HCT116 (cell line): ENCODE measurements around the gene EIF5AL1. TPM values are rescaled to one million over a fixed set of nuclear protein-coding genes. Genes with fewer than 3 reads are reported as not detected.

Source experiments
- ATAC-seq: fragments of 200-7000 bp; cut with Tn5 transposase; 2 replicates; pipeline ENCODE4 v1.9.1; 2020; ENCODE audit warnings: mild to moderate bottlenecking, moderate library complexity
- BruUV-seq: library from RNA; stranded (reverse); fragments of 400-500 nt; replicated peaks from 2 replicates; lab custom pipeline; 2021; lab: Mats Ljungman, UMichigan
- CTCF ChIA-PET: fragments of 300-600 bp; sonication (Branson Sonifier 250); formaldehyde crosslinking; loops from one replicate; lab custom pipeline; 2021; ENCODE audit warnings: antibody characterized with exemption; lab: Charles Lee
- POLR2A ChIA-PET: fragments of 300-600, 350-600 bp; sonication (Branson Sonifier 250); formaldehyde crosslinking; loops from one replicate; lab custom pipeline; 2021; ENCODE audit warnings: antibody characterized with exemption; lab: Charles Lee
- RAD21 ChIA-PET, 2 experiments: fragments of 300-600 bp; sonication (Branson Sonifier 250); formaldehyde crosslinking; loops; one replicate each; lab custom pipeline; 2023; ENCODE audit warnings: low total read pairs in 2 of 2; ENCODE audit not compliant: uncharacterized antibody in 2 of 2, unreplicated experiment in 2 of 2, low non-redundant PET in 1 of 2; lab: Charles Lee
- DNase-seq: peaks from one replicate; pipeline ENCODE4 v3.0.0-alpha.2; 2010; ENCODE audit warnings: low read depth, low spot score
- H2AFZ ChIP-seq: fragments of 200-600 bp; shearing (Covaris generic), sonication (generic); 2 replicates; pipeline ENCODE4 v1.6.1; 2017; ENCODE audit warnings: low read depth, mixed run types, mixed read lengths, antibody characterized with exemption, low read length; ENCODE audit not compliant: poor library complexity, severe bottlenecking
- H3K27ac ChIP-seq: 2 replicates; pipeline ENCODE4 v1.5.1; 2012; ENCODE audit warnings: low read depth, low read length
- H3K27me3 ChIP-seq: fragments of 200-600 bp; sonication (generic); 2 replicates; pipeline ENCODE4 v1.6.1; 2016; ENCODE audit warnings: mixed run types, low read length, mixed read lengths; ENCODE audit not compliant: insufficient read depth
- H3K36me3 ChIP-seq, 2 experiments: fragments of 200-500 bp in 1 of 2; fragments of 200-600 bp in 1 of 2; sonication (Bioruptor generic) in 1 of 2; sonication (generic) in 1 of 2; 2 replicates each; pipeline versions ENCODE4 v1.5.1 to v1.6.1; 2014 to 2016; ENCODE audit warnings: low read length in 2 of 2, inconsistent platforms in 1 of 2, mixed read lengths in 1 of 2, mixed run types in 1 of 2; ENCODE audit not compliant: insufficient read depth in 2 of 2, control insufficient read depth in 1 of 2
- H3K4me1 ChIP-seq, 2 experiments: fragments of 200-600 bp in 1 of 2; sonication (generic) in 1 of 2; 2 replicates each; pipeline versions ENCODE4 v1.5.1 to v1.6.1; 2012 to 2017; ENCODE audit warnings: low read length in 2 of 2, inconsistent platforms in 1 of 2, mild to moderate bottlenecking in 1 of 2, mixed read lengths in 1 of 2, mixed run types in 1 of 2, moderate library complexity in 1 of 2; ENCODE audit not compliant: insufficient read depth in 2 of 2, control insufficient read depth in 1 of 2
- H3K4me2 ChIP-seq: fragments of 200-600 bp; sonication (generic); 2 replicates; pipeline ENCODE4 v1.6.1; 2017; ENCODE audit warnings: mixed run types, low read length, mixed read lengths
- H3K4me3 ChIP-seq, 2 experiments: fragments of 200-600 bp in 1 of 2; sonication (generic) in 1 of 2; replicated peaks in 1 of 2; 2 replicates each; pipeline ENCODE4 v1.5.1; 2011 to 2016; ENCODE audit warnings: low read length in 2 of 2, control low read depth in 1 of 2, low read depth in 1 of 2, mild to moderate bottlenecking in 1 of 2, mixed read lengths in 1 of 2, mixed run types in 1 of 2
- H3K79me2 ChIP-seq: fragments of 200-600 bp; sonication (generic); 2 replicates; pipeline ENCODE4 v1.6.1; 2017; ENCODE audit warnings: mild to moderate bottlenecking, mixed run types, low read length, moderate library complexity, mixed read lengths; ENCODE audit not compliant: insufficient read depth
- H3K9ac ChIP-seq: fragments of 200-600 bp; sonication (generic); 2 replicates; pipeline ENCODE4 v1.6.1; 2016; ENCODE audit warnings: low read length, mixed read lengths
- H3K9me2 ChIP-seq: fragments of 200-600 bp; sonication (generic), shearing (Covaris generic); 2 replicates; pipeline ENCODE4 v1.6.1; 2017; ENCODE audit warnings: mixed run types, mild to moderate bottlenecking, moderate library complexity; ENCODE audit not compliant: insufficient read depth
- H3K9me3 ChIP-seq, 2 experiments: fragments of 200-500 bp in 1 of 2; fragments of 200-600 bp in 1 of 2; sonication (Bioruptor generic) in 1 of 2; sonication (generic) in 1 of 2; 2 replicates each; pipeline ENCODE4 v1.6.1; 2014 to 2017; ENCODE audit warnings: low read length in 2 of 2, mixed read lengths in 2 of 2, inconsistent platforms in 1 of 2, low read depth in 1 of 2, mild to moderate bottlenecking in 1 of 2, mixed run types in 1 of 2, moderate library complexity in 1 of 2; ENCODE audit not compliant: control insufficient read depth in 1 of 2, insufficient read depth in 1 of 2
- H4K20me1 ChIP-seq: fragments of 200-600 bp; sonication (generic), shearing (Covaris generic); 2 replicates; pipeline ENCODE4 v1.6.1; 2017; ENCODE audit warnings: mixed run types, mild to moderate bottlenecking, moderate library complexity; ENCODE audit not compliant: insufficient read depth
- CBX3 ChIP-seq: IDR thresholded peaks from 2 replicates; pipeline ENCODE4 v1.6.1; 2012; ENCODE audit warnings: low read depth
- CEBPB ChIP-seq: IDR thresholded peaks from 2 replicates; pipeline ENCODE4 v1.6.1; 2012; ENCODE audit warnings: low read depth
- EGR1 ChIP-seq: IDR thresholded peaks from 2 replicates; pipeline ENCODE4 v1.6.1; 2012; ENCODE audit warnings: low read depth
- ELF1 ChIP-seq: IDR thresholded peaks from 2 replicates; pipeline ENCODE4 v1.6.1; 2012; ENCODE audit warnings: low read depth, borderline replicate concordance
- EZH2 ChIP-seq: fragments of 200-600 bp; sonication (generic); IDR thresholded peaks from 2 replicates; pipeline ENCODE4 v1.6.1; 2017; ENCODE audit warnings: antibody characterized with exemption, mixed run types
- EZH2phosphoT487 ChIP-seq: fragments of 200-600 bp; IDR thresholded peaks from 2 replicates; pipeline ENCODE4 v1.6.1; 2018; ENCODE audit warnings: antibody characterized with exemption, borderline replicate concordance
- FOSL1 ChIP-seq: IDR thresholded peaks from 2 replicates; pipeline ENCODE4 v1.6.1; 2012; ENCODE audit warnings: low read depth
- JUND ChIP-seq: IDR thresholded peaks from 2 replicates; pipeline ENCODE4 v1.6.1; 2012
- POLR2A ChIP-seq: IDR thresholded peaks from 2 replicates; pipeline ENCODE4 v1.7.0; 2011; ENCODE audit warnings: borderline replicate concordance; ENCODE audit not compliant: insufficient read depth, insufficient read length; ENCODE audit errors: extremely low read depth
- SIN3A ChIP-seq: IDR thresholded peaks from 2 replicates; pipeline ENCODE4 v1.6.1; 2012; ENCODE audit warnings: low read depth
- SP1 ChIP-seq: IDR thresholded peaks from 2 replicates; pipeline ENCODE4 v1.6.1; 2012; ENCODE audit warnings: low read depth
- TCF7L2 ChIP-seq: IDR thresholded peaks from 2 replicates; pipeline ENCODE4 v1.7.0; 2011; ENCODE audit warnings: borderline replicate concordance, inconsistent platforms; ENCODE audit not compliant: insufficient read depth, insufficient read length; ENCODE audit errors: extremely low read depth
- ZNF274 ChIP-seq: fragments of 200-500 bp; sonication (Bioruptor generic); IDR thresholded peaks from 2 replicates; pipeline ENCODE4 v1.6.1; 2014; ENCODE audit warnings: mild to moderate bottlenecking, low read depth, low read length, inconsistent platforms
- intact Hi-C: fragments of 100-400 bp; cut with micrococcal nuclease; formaldehyde crosslinking; loops from 2 replicates; pipeline ENCODE4 v1.10.0; 2022
- total RNA-seq: library from RNA; stranded (reverse); gene quantifications from one replicate; pipeline ENCODE4 v1.2.1, GENCODE V29; 2021; ENCODE audit not compliant: unreplicated experiment
- TF ChIP-seq, protein P1 (sequence below), 3 experiments: fragments of 200-600 bp in 1 of 3; sonication (generic) in 1 of 3; IDR thresholded peaks in 2 of 3; conservative IDR thresholded peaks in 1 of 3; 2 replicates each; pipeline ENCODE4 v1.5.1; 2012 to 2017; ENCODE audit warnings: low read depth in 2 of 3, low read length in 2 of 3, antibody characterized with exemption in 1 of 3, borderline replicate concordance in 1 of 3, control low read depth in 1 of 3, mild to moderate bottlenecking in 1 of 3, mixed read lengths in 1 of 3, mixed run types in 1 of 3, moderate library complexity in 1 of 3; ENCODE audit not compliant: insufficient read depth in 1 of 3
- TF ChIP-seq, protein P2 (sequence below): IDR thresholded peaks from 2 replicates; pipeline ENCODE4 v1.6.1; 2012
- TF ChIP-seq, protein P3 (sequence below): IDR thresholded peaks from 2 replicates; pipeline ENCODE4 v1.6.1; 2011; ENCODE audit warnings: mild to moderate bottlenecking, low read length, moderate library complexity; ENCODE audit not compliant: insufficient replicate concordance; ENCODE audit errors: extremely low read depth
- TF ChIP-seq, protein P4 (sequence below): IDR thresholded peaks from 2 replicates; pipeline ENCODE4 v1.6.1; 2012; ENCODE audit warnings: low read depth
- TF ChIP-seq, protein P5 (sequence below): IDR thresholded peaks from 2 replicates; pipeline ENCODE4 v1.6.1; 2012

Gene EIF5AL1
- total RNA-seq, 1 experiment from 2014 or later: 5.6 TPM

DNA sequence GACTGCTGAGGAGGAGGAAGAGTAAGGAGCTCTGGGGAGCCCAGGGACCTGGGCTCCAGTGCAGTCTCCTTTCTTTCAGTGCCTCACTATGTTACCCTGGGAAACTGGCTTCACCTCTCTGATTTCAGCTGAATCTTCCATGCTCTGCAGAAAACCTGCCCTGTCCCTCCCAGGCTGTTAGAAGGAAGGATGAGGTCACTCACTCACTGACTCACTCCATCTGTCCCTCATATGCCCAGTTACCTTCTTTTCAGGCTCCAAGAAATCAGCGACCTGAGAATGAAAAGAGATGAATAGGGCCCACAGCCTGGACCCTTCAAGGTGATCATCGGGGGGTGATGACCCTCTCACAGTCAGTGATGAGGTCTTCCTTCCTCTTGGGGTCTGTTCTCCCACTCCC, 47.4 kb downstream of the EIF5AL1 start:
- Histone ChIP-seq H3K27ac (no peak overlapping the region), H3K4me2 (no peak overlapping the region), H3K4me1 (no peaks in the 10 kb centered on the region), H3K27me3 (no peaks in the 10 kb centered on the region), H4K20me1 (no peaks in the 10 kb centered on the region), H3K9me3 (no peaks in the 10 kb centered on the region), H3K79me2 (no peaks in the 10 kb centered on the region), H3K9me2 (no peaks in the 10 kb centered on the region), H3K36me3 (no peaks in the 10 kb centered on the region), H2AFZ (no peak overlapping the region), H3K9ac (no peak overlapping the region), H3K4me3 (no peak overlapping the region)
- RAD21 ChIA-PET: no interaction called here
- POLR2A ChIA-PET: no interaction called here
- CTCF ChIA-PET: no interaction called here
- TF ChIP-seq, protein P1, sequence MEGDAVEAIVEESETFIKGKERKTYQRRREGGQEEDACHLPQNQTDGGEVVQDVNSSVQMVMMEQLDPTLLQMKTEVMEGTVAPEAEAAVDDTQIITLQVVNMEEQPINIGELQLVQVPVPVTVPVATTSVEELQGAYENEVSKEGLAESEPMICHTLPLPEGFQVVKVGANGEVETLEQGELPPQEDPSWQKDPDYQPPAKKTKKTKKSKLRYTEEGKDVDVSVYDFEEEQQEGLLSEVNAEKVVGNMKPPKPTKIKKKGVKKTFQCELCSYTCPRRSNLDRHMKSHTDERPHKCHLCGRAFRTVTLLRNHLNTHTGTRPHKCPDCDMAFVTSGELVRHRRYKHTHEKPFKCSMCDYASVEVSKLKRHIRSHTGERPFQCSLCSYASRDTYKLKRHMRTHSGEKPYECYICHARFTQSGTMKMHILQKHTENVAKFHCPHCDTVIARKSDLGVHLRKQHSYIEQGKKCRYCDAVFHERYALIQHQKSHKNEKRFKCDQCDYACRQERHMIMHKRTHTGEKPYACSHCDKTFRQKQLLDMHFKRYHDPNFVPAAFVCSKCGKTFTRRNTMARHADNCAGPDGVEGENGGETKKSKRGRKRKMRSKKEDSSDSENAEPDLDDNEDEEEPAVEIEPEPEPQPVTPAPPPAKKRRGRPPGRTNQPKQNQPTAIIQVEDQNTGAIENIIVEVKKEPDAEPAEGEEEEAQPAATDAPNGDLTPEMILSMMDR (IDR thresholded peaks at IDR 0.05 in 2 of 3, conservative IDR thresholded peaks at IDR 0.05 in 1 of 3; ENCODE audit: borderline replicate concordance in 1 of 3, insufficient read depth in 1 of 3, low read depth in 2 of 3, low read length in 2 of 3): no peak
- TF ChIP-seq CBX3 (no peak), FOSL1 (no peak), POLR2A (no peak), SP1 (no peak), EZH2 (no peak), ZNF274 (no peak), JUND (no peak), TCF7L2 (no peak), EGR1 (no peak), SIN3A (no peak), ELF1 (no peak), EZH2phosphoT487 (no peak), CEBPB (no peak)
- TF ChIP-seq, protein P2, sequence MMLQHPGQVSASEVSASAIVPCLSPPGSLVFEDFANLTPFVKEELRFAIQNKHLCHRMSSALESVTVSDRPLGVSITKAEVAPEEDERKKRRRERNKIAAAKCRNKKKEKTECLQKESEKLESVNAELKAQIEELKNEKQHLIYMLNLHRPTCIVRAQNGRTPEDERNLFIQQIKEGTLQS: no peak
- TF ChIP-seq, protein P3, sequence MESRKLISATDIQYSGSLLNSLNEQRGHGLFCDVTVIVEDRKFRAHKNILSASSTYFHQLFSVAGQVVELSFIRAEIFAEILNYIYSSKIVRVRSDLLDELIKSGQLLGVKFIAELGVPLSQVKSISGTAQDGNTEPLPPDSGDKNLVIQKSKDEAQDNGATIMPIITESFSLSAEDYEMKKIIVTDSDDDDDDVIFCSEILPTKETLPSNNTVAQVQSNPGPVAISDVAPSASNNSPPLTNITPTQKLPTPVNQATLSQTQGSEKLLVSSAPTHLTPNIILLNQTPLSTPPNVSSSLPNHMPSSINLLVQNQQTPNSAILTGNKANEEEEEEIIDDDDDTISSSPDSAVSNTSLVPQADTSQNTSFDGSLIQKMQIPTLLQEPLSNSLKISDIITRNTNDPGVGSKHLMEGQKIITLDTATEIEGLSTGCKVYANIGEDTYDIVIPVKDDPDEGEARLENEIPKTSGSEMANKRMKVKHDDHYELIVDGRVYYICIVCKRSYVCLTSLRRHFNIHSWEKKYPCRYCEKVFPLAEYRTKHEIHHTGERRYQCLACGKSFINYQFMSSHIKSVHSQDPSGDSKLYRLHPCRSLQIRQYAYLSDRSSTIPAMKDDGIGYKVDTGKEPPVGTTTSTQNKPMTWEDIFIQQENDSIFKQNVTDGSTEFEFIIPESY: no peak
- TF ChIP-seq, protein P4, sequence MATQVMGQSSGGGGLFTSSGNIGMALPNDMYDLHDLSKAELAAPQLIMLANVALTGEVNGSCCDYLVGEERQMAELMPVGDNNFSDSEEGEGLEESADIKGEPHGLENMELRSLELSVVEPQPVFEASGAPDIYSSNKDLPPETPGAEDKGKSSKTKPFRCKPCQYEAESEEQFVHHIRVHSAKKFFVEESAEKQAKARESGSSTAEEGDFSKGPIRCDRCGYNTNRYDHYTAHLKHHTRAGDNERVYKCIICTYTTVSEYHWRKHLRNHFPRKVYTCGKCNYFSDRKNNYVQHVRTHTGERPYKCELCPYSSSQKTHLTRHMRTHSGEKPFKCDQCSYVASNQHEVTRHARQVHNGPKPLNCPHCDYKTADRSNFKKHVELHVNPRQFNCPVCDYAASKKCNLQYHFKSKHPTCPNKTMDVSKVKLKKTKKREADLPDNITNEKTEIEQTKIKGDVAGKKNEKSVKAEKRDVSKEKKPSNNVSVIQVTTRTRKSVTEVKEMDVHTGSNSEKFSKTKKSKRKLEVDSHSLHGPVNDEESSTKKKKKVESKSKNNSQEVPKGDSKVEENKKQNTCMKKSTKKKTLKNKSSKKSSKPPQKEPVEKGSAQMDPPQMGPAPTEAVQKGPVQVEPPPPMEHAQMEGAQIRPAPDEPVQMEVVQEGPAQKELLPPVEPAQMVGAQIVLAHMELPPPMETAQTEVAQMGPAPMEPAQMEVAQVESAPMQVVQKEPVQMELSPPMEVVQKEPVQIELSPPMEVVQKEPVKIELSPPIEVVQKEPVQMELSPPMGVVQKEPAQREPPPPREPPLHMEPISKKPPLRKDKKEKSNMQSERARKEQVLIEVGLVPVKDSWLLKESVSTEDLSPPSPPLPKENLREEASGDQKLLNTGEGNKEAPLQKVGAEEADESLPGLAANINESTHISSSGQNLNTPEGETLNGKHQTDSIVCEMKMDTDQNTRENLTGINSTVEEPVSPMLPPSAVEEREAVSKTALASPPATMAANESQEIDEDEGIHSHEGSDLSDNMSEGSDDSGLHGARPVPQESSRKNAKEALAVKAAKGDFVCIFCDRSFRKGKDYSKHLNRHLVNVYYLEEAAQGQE: no peak
- TF ChIP-seq, protein P5, sequence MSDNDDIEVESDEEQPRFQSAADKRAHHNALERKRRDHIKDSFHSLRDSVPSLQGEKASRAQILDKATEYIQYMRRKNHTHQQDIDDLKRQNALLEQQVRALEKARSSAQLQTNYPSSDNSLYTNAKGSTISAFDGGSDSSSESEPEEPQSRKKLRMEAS: no peak
- no TSS peak for BruUV-seq
- ATAC-seq (no peak), DNase-seq (no peak)
- intact Hi-C loops: loop anchor here (10.0 kb wide), 1 partner anchor 485 kb away; no protein-coding TSS in a partner anchor
